HG03066 (cell line): Measurements from ENCODE around the gene PTGFRN.

Experiments used
- ATAC-seq: cut with Tn5 transposase; IDR thresholded peaks from one replicate; pipeline ENCODE4 v1.9.1; 2021; ENCODE audit warnings: low read depth; ENCODE audit not compliant: unreplicated experiment

PTGFRN gene

DNA sequence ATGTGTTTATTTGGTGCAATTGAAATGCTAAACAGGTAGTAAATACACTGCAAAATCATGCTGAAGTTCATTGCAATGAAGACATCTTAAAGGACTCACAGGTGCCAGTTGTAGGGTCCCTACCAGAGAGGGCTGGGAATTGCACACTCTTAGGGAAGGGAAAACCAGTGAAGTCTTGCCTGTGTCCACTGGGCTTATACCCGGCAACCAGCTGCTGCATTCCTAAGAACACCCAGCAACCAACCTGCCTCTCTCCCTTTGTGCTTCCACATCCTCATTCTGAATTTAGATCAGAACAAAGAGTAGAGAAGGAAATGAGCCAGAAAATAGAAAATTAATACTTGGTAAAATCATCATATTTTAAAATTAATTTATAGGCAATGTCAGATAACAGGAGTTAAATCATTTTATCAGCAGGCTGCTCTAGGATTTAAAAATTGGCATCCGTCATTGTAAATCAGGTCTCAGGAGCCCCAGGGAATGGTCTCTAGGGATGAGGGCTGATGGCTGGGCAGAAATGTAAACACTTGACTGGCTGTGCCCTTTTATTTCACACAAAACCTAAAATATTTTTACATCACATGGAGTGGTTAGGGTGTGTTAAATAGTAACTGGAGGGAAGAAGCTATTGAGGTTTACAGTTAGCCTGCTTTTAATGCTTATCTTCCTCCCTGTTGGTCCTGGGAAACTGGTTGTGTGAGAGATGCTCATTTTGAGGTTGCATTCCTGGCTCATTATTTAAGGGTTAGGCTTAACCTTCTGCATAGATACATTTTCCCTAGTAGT lies 31.3 kb downstream of the PTGFRN start:
- ATAC-seq: no peak

DNA sequence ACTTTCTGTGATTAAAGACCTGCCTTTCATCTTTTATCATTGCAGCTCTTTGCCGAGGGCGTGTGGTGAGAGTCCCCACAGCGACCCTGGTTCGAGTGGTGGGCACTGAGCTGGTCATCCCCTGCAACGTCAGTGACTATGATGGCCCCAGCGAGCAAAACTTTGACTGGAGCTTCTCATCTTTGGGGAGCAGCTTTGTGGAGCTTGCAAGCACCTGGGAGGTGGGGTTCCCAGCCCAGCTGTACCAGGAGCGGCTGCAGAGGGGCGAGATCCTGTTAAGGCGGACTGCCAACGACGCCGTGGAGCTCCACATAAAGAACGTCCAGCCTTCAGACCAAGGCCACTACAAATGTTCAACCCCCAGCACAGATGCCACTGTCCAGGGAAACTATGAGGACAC lies 32.0 kb downstream of the PTGFRN start:
- no peak for ATAC-seq

DNA sequence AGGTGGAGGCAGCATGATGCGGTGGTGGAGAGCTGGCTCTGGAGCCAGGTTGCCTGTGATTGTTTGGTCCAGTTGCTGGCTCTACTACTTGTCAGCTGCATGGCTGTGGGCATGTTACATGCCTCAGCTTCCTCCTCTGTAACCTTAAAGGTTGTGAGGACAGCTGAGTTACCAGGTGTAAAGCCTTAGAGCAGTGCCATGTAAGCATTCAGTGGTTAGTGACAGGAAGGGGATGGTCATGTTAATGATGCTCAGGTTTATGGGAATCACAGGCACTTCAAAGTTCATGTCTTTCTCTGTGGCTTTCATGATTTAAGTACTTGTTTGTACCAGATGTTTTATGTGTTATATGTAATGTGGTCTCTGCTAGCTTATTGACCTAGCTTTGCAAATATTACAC lies 32.6 kb downstream of the PTGFRN start:
- ATAC-seq: no peak

DNA sequence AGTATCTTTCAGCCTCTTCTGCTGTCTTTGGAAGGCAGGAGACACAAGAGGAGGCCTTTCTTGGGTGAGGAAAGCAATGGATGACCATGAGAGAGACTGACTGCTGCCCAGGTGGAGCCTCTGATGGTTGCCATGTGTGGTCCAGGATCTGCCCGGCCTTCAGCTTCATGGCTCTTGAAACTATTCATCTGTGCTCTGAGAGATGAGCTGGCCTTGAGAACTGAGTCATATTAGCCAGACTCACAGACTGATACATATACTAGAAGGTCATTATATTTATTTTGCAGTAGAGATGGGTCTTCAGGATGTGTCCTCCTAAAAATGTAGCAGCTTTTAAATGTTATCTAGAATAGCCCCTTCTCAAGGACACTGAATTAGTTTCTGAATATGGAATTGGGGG lies 33.7 kb downstream of the PTGFRN start:
- no peak for ATAC-seq

DNA sequence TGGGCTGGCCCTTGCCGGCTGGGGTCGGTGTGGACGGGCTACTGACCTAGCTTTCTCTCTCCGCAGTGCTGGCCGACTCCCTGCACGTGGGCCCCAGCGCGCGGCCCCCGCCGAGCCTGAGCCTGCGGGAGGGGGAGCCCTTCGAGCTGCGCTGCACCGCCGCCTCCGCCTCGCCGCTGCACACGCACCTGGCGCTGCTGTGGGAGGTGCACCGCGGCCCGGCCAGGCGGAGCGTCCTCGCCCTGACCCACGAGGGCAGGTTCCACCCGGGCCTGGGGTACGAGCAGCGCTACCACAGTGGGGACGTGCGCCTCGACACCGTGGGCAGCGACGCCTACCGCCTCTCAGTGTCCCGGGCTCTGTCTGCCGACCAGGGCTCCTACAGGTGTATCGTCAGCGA lies 34.9 kb downstream of the PTGFRN start:
- ATAC-seq: no peak

DNA sequence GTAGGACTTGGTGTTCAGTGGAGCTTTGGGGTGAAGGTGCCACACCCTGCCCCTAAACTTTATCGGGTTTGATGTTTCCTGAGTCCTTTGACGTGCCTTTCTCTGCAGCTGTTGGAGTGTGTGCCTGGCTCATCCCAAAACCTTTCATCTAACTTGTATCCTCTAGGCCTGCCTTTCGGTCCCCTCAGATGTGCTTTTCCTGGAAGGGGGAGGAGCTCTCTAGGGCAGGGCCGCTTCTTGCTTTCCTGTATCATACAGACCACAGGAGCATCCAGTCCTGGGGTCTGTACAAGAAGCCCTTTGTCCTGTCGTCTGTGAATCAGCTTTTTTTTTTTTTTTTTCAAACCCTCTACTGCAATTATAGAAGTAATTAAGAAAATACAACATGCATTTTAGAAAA lies 35.7 kb downstream of the PTGFRN start:
- no peak for ATAC-seq

DNA sequence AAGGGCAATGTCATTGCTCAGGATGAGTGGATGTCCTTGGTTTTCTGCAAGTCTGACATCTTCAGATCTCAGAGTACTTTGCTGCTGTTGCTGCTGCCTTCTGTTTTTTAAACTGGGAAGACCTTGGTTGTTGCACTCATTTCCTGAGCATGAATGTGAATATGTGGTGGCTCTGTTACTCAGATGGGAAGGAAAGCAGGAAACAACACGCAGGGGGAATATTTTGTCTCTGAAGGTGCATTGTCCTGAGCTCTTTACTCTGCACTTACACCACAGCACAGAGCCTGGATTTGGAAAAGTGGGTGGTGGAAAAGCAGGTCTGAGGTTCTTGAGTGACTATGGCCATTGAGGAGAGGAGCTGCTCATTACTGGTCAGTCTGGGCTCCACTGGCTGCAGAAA lies 36.3 kb downstream of the PTGFRN start:
- ATAC-seq: no peak

DNA sequence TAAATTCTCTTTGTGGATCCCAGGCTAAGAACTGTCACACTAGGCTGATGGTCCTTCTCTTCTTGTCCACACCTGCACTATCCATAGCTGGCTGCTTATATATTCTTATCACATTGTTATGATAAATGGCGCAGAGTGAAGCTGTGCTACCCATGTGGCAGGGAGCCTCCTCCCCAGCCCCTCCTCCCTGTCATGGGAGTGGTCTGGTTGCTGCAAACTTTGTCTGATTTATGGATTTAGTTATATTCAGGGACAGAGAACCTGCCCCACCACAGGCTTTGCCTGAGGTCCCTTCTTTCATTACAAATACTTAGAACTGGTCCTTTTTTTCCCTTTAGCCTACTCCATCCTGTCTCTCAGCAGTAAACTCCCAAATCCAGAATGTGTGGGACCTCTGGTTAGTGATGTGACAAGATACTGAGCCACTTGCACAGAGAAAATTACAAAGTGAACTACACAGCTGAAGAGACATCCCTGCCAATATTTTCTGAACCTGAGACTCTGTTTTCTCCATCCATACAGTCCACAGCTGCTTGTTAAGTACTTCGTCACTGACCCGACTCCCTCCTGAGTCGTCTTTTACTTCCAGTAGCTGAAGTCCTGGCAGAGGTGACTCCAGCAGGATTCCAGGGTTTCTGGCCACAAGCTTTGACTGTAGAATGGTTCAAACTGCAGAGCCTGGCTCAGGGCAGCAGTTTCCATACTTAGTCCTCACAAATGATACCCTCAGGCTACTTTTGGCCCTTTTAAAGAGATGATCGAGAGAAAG lies 37.6 kb downstream of the PTGFRN start:
- no peak for ATAC-seq

DNA sequence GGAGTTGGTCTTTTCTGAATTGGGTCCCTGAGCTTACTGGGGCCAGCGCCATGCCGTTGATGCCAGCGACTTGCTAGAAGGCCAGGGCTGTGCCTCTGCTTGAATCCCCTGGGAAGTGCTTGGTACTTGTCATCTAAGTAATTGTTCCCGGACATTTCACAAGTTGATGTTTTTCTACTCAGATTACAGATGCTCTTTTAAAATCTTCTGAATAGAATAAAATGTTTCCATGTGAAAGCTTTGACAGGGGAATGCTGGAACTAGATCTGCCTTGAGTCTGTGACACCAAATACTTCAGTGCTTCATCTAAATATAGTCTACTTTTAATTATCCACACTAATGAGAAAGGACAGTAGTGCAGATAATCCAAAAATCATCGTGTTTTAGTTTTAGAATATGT lies 38.3 kb downstream of the PTGFRN start:
- ATAC-seq: no peak

DNA sequence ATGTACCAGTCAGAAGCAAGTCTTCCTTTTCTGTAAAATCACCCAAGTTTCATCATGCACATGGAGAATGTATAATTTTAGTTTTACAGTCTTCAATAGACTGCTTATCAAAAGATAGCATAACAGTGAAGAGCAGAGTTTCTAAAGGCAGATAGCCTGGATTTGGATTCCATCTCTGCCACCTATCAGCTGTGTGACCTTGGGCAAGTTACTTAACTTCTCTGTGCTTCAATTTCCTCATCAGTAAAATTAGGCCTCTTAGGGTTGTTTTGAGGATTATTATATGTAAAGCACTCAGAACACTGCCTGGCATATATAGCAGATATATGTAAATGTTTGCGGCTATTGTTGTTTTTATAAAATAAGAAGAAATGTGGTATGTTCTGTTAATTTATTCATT lies 38.9 kb downstream of the PTGFRN start:
- ATAC-seq: no peak

DNA sequence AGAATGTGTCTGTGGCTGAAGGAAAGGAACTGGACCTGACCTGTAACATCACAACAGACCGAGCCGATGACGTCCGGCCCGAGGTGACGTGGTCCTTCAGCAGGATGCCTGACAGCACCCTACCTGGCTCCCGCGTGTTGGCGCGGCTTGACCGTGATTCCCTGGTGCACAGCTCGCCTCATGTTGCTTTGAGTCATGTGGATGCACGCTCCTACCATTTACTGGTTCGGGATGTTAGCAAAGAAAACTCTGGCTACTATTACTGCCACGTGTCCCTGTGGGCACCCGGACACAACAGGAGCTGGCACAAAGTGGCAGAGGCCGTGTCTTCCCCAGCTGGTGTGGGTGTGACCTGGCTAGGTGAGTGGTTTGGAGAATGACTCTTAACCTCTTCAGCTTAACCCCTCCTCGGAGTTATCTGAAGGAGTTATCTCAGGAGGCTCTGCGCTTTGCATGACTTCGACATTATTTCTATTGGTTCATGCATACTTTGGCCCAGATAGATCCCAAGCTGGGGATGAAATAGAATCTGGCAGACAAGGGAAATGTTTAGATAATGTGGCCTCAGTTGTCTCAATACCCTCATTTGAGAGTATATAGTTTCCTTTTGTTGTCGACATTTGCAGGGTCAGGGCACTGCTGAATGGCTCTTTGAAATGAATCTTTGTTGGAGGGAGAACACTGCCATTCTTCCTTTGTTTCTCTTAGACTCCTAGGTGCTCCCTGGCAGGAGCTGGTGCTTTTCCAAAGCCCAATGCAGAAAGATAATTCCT lies 39.7 kb downstream of the PTGFRN start:
- ATAC-seq: no peak

DNA sequence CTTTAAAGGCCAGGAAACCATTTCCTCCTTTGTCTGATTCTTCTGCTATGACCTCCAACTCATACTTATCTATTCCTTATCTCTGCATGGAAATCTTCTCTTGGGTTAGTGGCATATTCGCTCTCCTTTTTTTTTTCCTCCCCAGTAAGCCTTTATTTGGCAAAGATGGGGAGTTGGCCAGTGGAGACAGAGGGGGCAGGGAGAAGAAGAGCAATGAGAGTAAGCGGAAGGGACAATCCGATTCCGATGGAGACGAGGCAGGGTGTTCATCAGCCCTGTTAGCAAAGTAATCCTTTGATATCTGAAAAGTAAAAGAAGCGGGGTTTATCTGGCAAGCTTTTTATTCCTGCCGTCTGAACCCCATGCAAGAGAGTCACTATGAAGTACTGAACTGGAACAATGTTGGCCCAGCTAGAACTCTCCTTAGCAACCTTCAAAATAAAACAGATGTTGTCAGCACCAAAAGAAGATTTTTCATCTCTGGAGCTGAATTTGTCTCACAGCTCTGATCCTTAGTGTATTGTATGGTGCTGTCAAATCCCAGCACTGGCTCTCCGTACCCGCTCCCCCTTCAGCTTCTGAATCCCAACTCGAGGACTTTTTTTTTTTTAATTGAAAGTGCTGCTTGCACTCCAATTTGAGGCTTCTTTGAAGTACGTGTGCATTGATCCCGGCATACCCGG lies 40.9 kb downstream of the PTGFRN start:
- ATAC-seq: no peak

DNA sequence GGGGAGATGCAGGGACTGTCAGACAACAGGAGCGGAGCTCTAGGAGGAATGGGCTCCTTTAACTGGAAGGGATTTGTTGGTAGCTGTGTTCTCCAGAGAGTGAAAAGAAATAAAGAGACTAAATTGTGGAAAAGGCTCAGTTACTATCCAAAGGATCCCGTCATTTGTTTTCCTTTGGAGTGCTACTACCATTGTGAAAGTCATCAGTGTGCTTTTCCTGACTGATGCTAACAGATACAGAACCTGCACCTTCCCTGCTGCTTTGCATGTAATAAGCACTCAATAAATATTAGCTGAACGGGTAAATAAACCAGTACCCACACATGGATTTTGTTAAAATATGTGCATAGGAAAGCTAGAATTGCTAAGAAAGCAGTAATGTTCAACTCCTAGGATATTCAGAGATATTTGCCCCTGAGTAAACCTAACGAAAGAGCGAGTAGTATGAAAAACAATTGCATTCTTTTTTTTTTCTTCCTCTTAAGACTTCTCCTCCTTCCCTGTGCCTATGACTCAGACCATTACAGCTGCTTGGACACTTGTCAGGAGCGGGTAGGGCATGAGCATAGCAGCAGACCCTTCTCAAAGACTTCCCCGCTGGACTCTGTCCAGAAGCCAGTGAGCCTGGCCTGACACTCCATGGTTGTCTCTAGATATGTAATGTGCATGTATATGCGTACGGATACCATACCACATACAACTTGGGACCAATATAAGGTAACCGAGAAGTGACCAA lies 41.7 kb downstream of the PTGFRN start:
- no peak for ATAC-seq

DNA sequence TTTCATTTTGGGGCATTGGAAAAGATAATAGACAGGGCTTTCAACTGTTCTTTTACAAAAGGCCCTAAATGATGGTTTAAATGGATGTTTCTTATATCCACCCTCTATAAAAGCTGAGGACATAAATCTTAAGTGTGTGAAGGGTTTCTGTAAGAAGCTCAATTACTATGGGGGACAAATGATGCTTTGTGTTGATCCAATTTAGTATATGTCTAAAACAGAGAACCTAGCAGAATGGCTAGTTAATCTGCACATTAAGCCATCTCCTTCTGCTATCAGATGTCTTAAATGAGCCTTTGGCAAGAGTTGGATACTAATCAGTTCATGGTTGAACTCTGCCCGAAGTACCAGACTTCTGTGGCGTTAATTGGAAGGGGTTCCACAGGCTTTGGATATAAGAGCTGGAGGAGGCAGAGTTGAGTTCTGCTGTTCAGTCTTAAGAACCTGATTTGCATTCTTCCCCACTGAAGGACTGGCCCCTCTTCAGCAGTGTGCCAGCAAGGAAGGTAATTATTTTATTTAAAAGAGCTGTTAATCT lies 43.1 kb downstream of the PTGFRN start:
- ATAC-seq: no peak

DNA sequence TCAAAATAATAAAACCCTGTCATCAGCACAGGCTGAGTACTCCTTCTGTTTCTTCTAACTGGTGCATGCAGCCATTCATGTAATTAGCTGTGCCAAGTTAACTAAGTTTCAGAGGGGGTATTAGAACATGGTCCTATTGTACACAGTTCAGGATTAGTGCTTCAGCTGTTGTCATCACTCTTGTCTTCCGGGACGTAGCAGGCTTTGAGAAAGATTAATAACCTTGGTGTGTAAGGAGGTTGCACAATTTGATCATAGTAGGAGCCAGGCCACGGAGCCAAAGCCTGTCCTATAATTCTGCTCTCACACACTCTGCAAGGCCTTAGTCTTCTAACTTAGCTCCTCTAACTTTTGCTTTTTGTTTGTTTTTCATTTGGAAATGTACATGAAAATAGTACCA lies 44.7 kb downstream of the PTGFRN start:
- no peak for ATAC-seq

DNA sequence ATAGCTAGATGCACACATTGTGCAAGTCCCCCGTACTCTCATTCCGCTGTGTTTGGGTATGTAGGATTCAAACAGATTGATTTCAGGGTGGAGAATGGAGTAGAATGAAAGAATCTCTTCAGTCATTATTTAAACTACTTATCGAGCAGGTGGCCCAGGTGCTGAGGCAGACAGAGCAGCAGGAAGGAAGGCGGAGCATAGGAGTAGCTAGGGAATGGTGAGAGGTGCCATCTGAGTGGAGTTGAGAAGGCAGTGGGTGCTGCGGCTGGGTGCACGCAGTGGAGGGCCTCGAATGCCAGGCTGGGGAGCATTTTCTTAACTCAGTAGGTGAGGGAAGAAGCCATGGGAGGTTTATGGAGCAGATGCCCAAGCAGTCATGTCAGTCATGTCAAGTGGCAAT lies 46.7 kb downstream of the PTGFRN start:
- no peak for ATAC-seq

DNA sequence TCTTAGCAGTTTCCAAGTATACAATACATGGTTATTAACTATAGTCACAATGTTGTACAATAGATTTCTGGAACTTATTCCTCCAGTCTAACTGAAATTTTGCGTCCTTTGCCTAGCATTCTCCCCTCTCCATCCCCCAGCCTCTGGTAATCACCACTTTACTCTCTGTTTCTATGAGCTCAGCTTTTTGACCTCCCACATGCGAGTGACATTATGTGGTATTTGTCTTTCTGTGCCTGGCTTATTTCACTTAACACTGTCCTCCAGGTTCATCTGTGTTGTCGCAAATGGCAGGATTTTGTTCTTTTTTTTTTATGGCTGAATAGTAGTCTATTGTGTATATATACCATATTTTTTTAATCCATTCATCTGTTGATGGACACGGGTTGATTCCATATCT lies 47.9 kb downstream of the PTGFRN start:
- no peak for ATAC-seq

DNA sequence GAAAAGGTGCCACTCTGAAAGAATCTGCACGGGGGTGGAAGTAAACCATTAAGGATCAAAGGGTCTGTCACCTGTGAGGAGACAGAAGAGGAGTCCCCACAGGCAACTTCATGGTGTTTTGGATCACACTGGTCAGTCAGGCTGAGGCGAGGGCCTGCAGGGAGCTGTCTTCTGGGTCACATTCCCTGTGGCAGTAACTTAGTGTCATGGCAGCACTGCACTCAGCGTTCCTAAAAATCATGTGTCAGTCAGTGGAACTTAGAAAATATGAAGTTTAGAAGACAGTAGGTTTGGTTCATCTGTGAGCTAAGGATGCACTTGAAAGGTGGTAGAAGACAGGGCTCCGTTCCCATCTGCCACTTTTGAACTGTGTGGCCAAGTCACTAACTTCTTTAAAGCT lies 48.4 kb downstream of the PTGFRN start:
- no peak for ATAC-seq

DNA sequence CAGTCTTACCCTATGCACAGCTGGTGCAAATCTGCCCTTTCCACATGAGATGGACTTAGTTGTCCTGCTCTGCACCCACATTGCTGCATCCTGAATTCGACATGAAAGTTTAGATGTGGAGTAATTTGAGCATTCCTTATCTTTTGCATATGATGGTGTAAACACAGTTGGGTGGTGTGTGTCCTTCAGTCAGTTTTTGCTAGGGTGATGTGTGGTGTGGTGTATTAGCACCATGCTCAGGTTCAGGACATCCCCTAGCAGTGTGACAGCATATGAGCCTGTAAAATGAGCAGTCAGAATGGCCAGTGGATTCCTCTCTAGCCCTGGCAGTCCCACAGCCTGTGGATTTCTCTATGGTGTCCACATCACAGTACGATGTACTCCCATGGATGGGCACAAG lies 49.3 kb downstream of the PTGFRN start:
- no peak for ATAC-seq

DNA sequence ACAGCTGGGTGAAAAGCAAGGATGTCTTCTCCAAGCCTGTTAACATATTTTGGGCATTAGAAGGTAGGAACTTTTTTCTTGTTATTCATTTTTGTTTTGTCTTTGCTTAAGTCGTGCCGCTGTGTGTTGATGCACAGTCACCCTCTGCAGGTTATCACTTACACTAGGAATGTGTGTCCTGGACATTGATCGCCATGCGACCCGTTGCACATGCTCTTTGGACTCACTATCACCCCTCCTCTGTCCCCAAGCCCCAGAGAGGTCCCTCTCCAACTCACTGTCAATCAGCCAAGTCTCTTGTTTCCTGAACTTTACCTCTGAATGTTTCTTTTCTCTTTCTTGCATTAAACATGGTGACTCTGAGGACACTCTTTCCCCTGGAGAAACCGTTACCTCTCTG lies 51.9 kb downstream of the PTGFRN start:
- ATAC-seq: no peak
